GM15510 (cell line): Measurements from ENCODE around the gene ANAPC1.
A peak's percentile ranks its signal among the peaks of the same experiment; 100 is the strongest.

ENCODE experiments used
- POLR2A ChIP-seq: IDR thresholded peaks from 3 replicates; pipeline ENCODE4 v1.6.1; 2011; ENCODE audit warnings: borderline replicate concordance; ENCODE audit not compliant: insufficient read length; ENCODE audit errors: extremely low read depth

ANAPC1 gene

GRCh38 chr2:111908578-111908977, 24.6 kb upstream of the ANAPC1 start:
- no peak for TF ChIP-seq POLR2A

- no peak for TF ChIP-seq POLR2A
Measured at GRCh38 chr2:111905990-111906735, 22.2 kb upstream of the ANAPC1 start.

GRCh38 chr2:111904726-111905474, 20.9 kb upstream of the ANAPC1 start:
- no peak for TF ChIP-seq POLR2A

- no peak for TF ChIP-seq POLR2A
Measured at GRCh38 chr2:111903930-111904439, 20.0 kb upstream of the ANAPC1 start.

- TF ChIP-seq POLR2A, result no peak
Measured at GRCh38 chr2:111903516-111903915, 19.5 kb upstream of the ANAPC1 start.

GRCh38 chr2:111900859-111901258, 16.9 kb upstream of the ANAPC1 start:
- no peak for TF ChIP-seq POLR2A

- TF ChIP-seq POLR2A, result no peak
Measured at GRCh38 chr2:111898703-111899514, 14.9 kb upstream of the ANAPC1 start.

GRCh38 chr2:111897924-111898702, 14.1 kb upstream of the ANAPC1 start, which contains the start of gene MERTK:
Gene MERTK, plus strand, starts transcription at chr2:111898607. Its CDS starts 129 bp downstream, at chr2:111898736.
- TF ChIP-seq POLR2A, result peak; percentile 35

GRCh38 chr2:111897630-111897923, 13.6 kb upstream of the ANAPC1 start:
- TF ChIP-seq POLR2A, result no peak

- no peak for TF ChIP-seq POLR2A
Measured at GRCh38 chr2:111896576-111896975, 12.6 kb upstream of the ANAPC1 start.

- no peak for TF ChIP-seq POLR2A
Measured at GRCh38 chr2:111896024-111896423, 12.0 kb upstream of the ANAPC1 start.

- TF ChIP-seq POLR2A, result no peak
Measured at GRCh38 chr2:111884592-111884964, 585 bp upstream of the ANAPC1 start.
